Measurements from ENCODE around the gene TUT4.
"Not testable (repeated sequence)": the region's sequence is repeated elsewhere in the genome, so short reads cannot be mapped to it uniquely, and the experiment has no call there.

TUT4 gene

GRCh38 chr1:52552505-52553361 is at the start of gene TUT4:
Gene TUT4, minus strand, starts transcription at chr1:52553092. Its CDS starts 26,812 bp downstream, at chr1:52526280.
- peak; percentile 61 for DNase-seq (ENCODE audit: low read depth)

- DNase-seq (ENCODE audit: low read depth), result peak; percentile 26
Measured at GRCh38 chr1:52601991-52602855, 49.3 kb upstream of the TUT4 start, which contains the start of gene GPX7. Gene GPX7, plus strand, starts transcription at chr1:52602371. Its CDS starts 39 bp downstream, at chr1:52602410.

- DNase-seq (ENCODE audit: low read depth), result no peak
Measured at GRCh38 chr1:52601519-52601918, 48.6 kb upstream of the TUT4 start.

- DNase-seq (ENCODE audit: low read depth), result no peak
Measured at GRCh38 chr1:52600533-52601179, 47.8 kb upstream of the TUT4 start.

- no peak for DNase-seq (ENCODE audit: low read depth)
Measured at GRCh38 chr1:52599236-52599635, 46.3 kb upstream of the TUT4 start.

GRCh38 chr1:52598729-52599128 is 45.8 kb upstream of the TUT4 start:
- no peak for DNase-seq (ENCODE audit: low read depth)

- DNase-seq (ENCODE audit: low read depth), result no peak
Measured at GRCh38 chr1:52597912-52598311, 45.0 kb upstream of the TUT4 start.

GRCh38 chr1:52595061-52595460 is 42.2 kb upstream of the TUT4 start:
- no peak for DNase-seq (ENCODE audit: low read depth)

- DNase-seq (ENCODE audit: low read depth), result no peak
Measured at GRCh38 chr1:52593495-52593894, 40.6 kb upstream of the TUT4 start.

GRCh38 chr1:52592637-52593323 is 39.9 kb upstream of the TUT4 start:
- DNase-seq (ENCODE audit: low read depth), result no peak

GRCh38 chr1:52590266-52590665 is 37.4 kb upstream of the TUT4 start:
- no peak for DNase-seq (ENCODE audit: low read depth)

GRCh38 chr1:52588535-52588934 is 35.6 kb upstream of the TUT4 start:
- no peak for DNase-seq (ENCODE audit: low read depth)

- no peak for DNase-seq (ENCODE audit: low read depth)
Measured at GRCh38 chr1:52588027-52588426, 35.1 kb upstream of the TUT4 start.

GRCh38 chr1:52585474-52585873 is 32.6 kb upstream of the TUT4 start:
- no peak for DNase-seq (ENCODE audit: low read depth)

GRCh38 chr1:52582116-52582696 is 29.3 kb upstream of the TUT4 start:
- no peak for DNase-seq (ENCODE audit: low read depth)

- DNase-seq (ENCODE audit: low read depth), result no peak
Measured at GRCh38 chr1:52580283-52580682, 27.4 kb upstream of the TUT4 start.

- no peak for DNase-seq (ENCODE audit: low read depth)
Measured at GRCh38 chr1:52579415-52579814, 26.5 kb upstream of the TUT4 start.

GRCh38 chr1:52578066-52578465 is 25.2 kb upstream of the TUT4 start:
- not testable (repeated sequence) for DNase-seq (ENCODE audit: low read depth)

GRCh38 chr1:52576074-52576473 is 23.2 kb upstream of the TUT4 start:
- no peak for DNase-seq (ENCODE audit: low read depth)

- no peak for DNase-seq (ENCODE audit: low read depth)
Measured at GRCh38 chr1:52574594-52574993, 21.7 kb upstream of the TUT4 start.

GRCh38 chr1:52572387-52572786 is 19.5 kb upstream of the TUT4 start:
- DNase-seq (ENCODE audit: low read depth), result no peak

Data from stimulated activated CD8-positive, alpha-beta memory T cell treated with anti-CD3 and anti-CD28 coated beads, Interleukin-4, amount 100 ng/mL, for 24 hours (primary cell).